ENCODE data around the gene IL6ST. TPM values are rescaled to one million over a fixed set of nuclear protein-coding genes. Genes with fewer than 3 reads are reported as not detected.

Gene IL6ST
- polyA plus RNA-seq, 1 experiment = 167 TPM

GRCh38 chr5:55914971-55915370 lies 79.8 kb downstream of the IL6ST start:
- CTCF ChIA-PET = no interaction called here

GRCh38 chr5:55913466-55914413 lies 81.0 kb downstream of the IL6ST start:
- CTCF ChIA-PET = no interaction called here
- DNase-seq (ENCODE audit: low read depth) = no peak
- no peak overlapping the region for H3K4me3 ChIP-seq (ENCODE audit: low read depth, low read length)
- POLR2A ChIA-PET = no interaction called here
- H3K36me3 ChIP-seq (ENCODE audit: control insufficient read depth, insufficient read depth, low read length) = no peaks in the 10 kb centered on the region
- TF ChIP-seq CTCF (IDR thresholded peaks at IDR 0.05; ENCODE audit: insufficient read depth, low read depth, low read length) = no peak
- H3K27me3 ChIP-seq (ENCODE audit: control insufficient read depth, insufficient read depth, low read length) = peaks cover 1% of the 10 kb centered on the region; the same call in 1 of the 2 replicates

More at GRCh38 chr5:55914971-55915370, 79.8 kb downstream of the IL6ST start:
- POLR2A ChIA-PET = no interaction called here
- H3K4me3 ChIP-seq (ENCODE audit: low read depth, low read length) = no peak overlapping the region
- H3K27me3 ChIP-seq (ENCODE audit: control insufficient read depth, insufficient read depth, low read length) = peaks cover 1% of the 10 kb centered on the region; the same call in 1 of the 2 replicates
- no peak for DNase-seq (ENCODE audit: low read depth)
- TF ChIP-seq CTCF (IDR thresholded peaks at IDR 0.05; ENCODE audit: insufficient read depth, low read depth, low read length) = no peak
- no peaks in the 10 kb centered on the region for H3K36me3 ChIP-seq (ENCODE audit: control insufficient read depth, insufficient read depth, low read length)

GRCh38 chr5:55911784-55912653 lies 82.7 kb downstream of the IL6ST start:
- ChIA-PET POLR2A (interaction anchor here (0.7 kb wide), 1 partner anchor 380 kb away, joined by 3 read pairs; no protein-coding TSS in a partner anchor), CTCF (interaction anchor here (0.7 to 1.1 kb wide), 2 partner anchors 10 to 11 kb away, joined by 3 to 7 read pairs; no protein-coding TSS in a partner anchor)
- no peak for DNase-seq (ENCODE audit: low read depth)
- Histone ChIP-seq H3K27me3 (ENCODE audit: control insufficient read depth, insufficient read depth, low read length) (peaks cover 5% of the 10 kb centered on the region; the same call in 1 of the 2 replicates), H3K36me3 (ENCODE audit: control insufficient read depth, insufficient read depth, low read length) (no peaks in the 10 kb centered on the region), H3K4me3 (ENCODE audit: low read depth, low read length) (no peak overlapping the region)
- no peak for TF ChIP-seq CTCF (IDR thresholded peaks at IDR 0.05; ENCODE audit: insufficient read depth, low read depth, low read length)

- CTCF ChIA-PET = interaction anchor here (1.3 kb wide), 1 partner anchor 11 kb away, joined by 4 read pairs; no protein-coding TSS in a partner anchor
- TF ChIP-seq CTCF (IDR thresholded peaks at IDR 0.05; ENCODE audit: insufficient read depth, low read depth, low read length) = no peak
- no peaks in the 10 kb centered on the region for H3K36me3 ChIP-seq (ENCODE audit: control insufficient read depth, insufficient read depth, low read length)
- POLR2A ChIA-PET = no interaction called here
- no peak overlapping the region for H3K4me3 ChIP-seq (ENCODE audit: low read depth, low read length)
- no peak for DNase-seq (ENCODE audit: low read depth)
- H3K27me3 ChIP-seq (ENCODE audit: control insufficient read depth, insufficient read depth, low read length) = peaks cover 5% of the 10 kb centered on the region; the same call in 1 of the 2 replicates
Observed at GRCh38 chr5:55908804-55909203, 86.0 kb downstream of the IL6ST start.

All from BJ (cell line).